HG02571 (cell line): ENCODE data around the gene LITAF.
"Not testable (repeated sequence)": the region's sequence is repeated elsewhere in the genome, so short reads cannot be mapped to it uniquely, and the experiment has no call there.

Experiments
- ATAC-seq: cut with Tn5 transposase; IDR thresholded peaks from one replicate; pipeline ENCODE4 v1.9.1; 2021; ENCODE audit warnings: mild to moderate bottlenecking, moderate library complexity; ENCODE audit not compliant: unreplicated experiment

Gene LITAF

GRCh38 chr16:11524098-11524760 lies 62.5 kb downstream of the LITAF start:
- no peak for ATAC-seq

GRCh38 chr16:11521055-11521454 lies 65.7 kb downstream of the LITAF start:
- no peak for ATAC-seq

- no peak for ATAC-seq
These were observed 66.3 kb downstream of the LITAF start for GRCh38 chr16:11520442-11520841.

GRCh38 chr16:11517961-11518360 lies 68.8 kb downstream of the LITAF start:
- no peak for ATAC-seq

- ATAC-seq: no peak
These were observed 70.9 kb downstream of the LITAF start for GRCh38 chr16:11515540-11516430.

GRCh38 chr16:11514283-11514682 lies 72.4 kb downstream of the LITAF start:
- no peak for ATAC-seq

GRCh38 chr16:11513366-11513765 lies 73.4 kb downstream of the LITAF start:
- ATAC-seq: not testable (repeated sequence)

- no peak for ATAC-seq
These were observed 74.9 kb downstream of the LITAF start for GRCh38 chr16:11511801-11512200.

- no peak for ATAC-seq
These were observed 75.4 kb downstream of the LITAF start for GRCh38 chr16:11511328-11511727.

GRCh38 chr16:11510178-11510973 lies 76.3 kb downstream of the LITAF start:
- no peak for ATAC-seq

GRCh38 chr16:11507991-11508390 lies 78.7 kb downstream of the LITAF start:
- no peak for ATAC-seq

- no peak for ATAC-seq
These were observed 79.4 kb downstream of the LITAF start for GRCh38 chr16:11507350-11507749.

- ATAC-seq: no peak
These were observed 79.9 kb downstream of the LITAF start for GRCh38 chr16:11506741-11507305.

- ATAC-seq: not testable (repeated sequence)
These were observed 82.5 kb downstream of the LITAF start for GRCh38 chr16:11504261-11504660.

GRCh38 chr16:11503566-11503965 lies 83.2 kb downstream of the LITAF start:
- ATAC-seq: no peak

GRCh38 chr16:11502239-11502638 lies 84.5 kb downstream of the LITAF start:
- no peak for ATAC-seq

- no peak for ATAC-seq
These were observed 85.1 kb downstream of the LITAF start for GRCh38 chr16:11501632-11502031.

- ATAC-seq: no peak
These were observed 85.9 kb downstream of the LITAF start for GRCh38 chr16:11500700-11501346.

GRCh38 chr16:11499295-11500089 lies 87.2 kb downstream of the LITAF start:
- ATAC-seq: no peak

- ATAC-seq: no peak
These were observed 88.0 kb downstream of the LITAF start for GRCh38 chr16:11498683-11499082.
